Measurements from ENCODE around the gene PSMD8.
A peak's percentile ranks its signal among the peaks of the same experiment; 100 is the strongest.

PSMD8 gene

DNA sequence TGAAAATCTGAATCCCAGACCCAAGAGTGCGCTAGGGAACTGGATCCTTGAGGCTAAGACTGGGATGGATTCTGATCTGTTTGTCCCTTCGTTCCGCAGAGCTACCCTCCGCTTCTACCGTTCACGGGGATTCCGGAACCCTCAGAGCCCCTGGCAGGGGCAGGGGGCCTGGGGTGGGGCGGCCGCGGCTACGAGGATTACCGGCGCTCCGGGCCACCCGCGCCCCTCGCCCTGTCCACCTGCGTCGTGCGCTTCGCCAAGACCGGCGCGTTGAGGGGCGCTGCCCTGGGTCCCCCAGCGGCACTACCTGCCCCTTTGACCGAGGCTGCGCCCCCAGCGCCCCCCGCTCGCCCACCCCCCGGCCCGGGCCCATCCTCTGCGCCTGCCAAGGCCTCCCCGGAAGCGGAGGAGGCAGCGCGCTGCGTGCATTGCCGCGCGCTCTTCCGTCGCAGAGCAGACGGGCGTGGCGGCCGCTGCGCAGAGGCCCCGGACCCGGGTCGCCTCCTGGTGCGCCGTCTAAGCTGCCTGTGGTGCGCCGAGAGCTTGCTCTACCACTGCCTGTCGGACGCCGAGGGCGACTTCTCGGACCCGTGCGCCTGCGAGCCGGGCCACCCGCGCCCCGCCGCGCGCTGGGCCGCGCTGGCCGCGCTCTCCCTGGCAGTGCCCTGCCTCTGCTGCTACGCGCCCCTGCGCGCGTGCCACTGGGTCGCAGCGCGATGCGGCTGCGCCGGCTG, 21.2 kb downstream of the PSMD8 start:
- Histone ChIP-seq H2AK5ac (ENCODE audit: low read length) (no peak overlapping the region), H3K27ac (ENCODE audit: low read depth, low read length) (no peak overlapping the region), H4K8ac (ENCODE audit: low read depth, low read length) (no peak overlapping the region), H3K79me2 (ENCODE audit: control insufficient read depth, insufficient read depth, low read length, poor library complexity) (no peaks in the 10 kb centered on the region), H3K18ac (ENCODE audit: low read length) (no peak overlapping the region), H3K9me3 (ENCODE audit: insufficient read depth, low read depth, low read length) (peaks cover 4% of the 10 kb centered on the region), H3K4me2 (ENCODE audit: low read length) (no peak overlapping the region), H4K91ac (ENCODE audit: low read depth, low read length) (no peak overlapping the region), H3K27me3 (ENCODE audit: insufficient read depth, low read length) (no peaks in the 10 kb centered on the region), H2BK5ac (ENCODE audit: low read depth, low read length, poor library complexity) (no peak overlapping the region), H2AFZ (ENCODE audit: insufficient read depth, low read length, poor library complexity) (no peak overlapping the region), H3K36me3 (ENCODE audit: control insufficient read depth in 1 of 2, insufficient read depth in 2 of 2, low read length in 2 of 2) (no peaks in the 10 kb centered on the region), H4K12ac (ENCODE audit: low read depth, low read length) (no peak overlapping the region), H3K4me1 (ENCODE audit: control insufficient read depth in 1 of 2, insufficient read depth in 2 of 2, low read length in 2 of 2) (peaks cover under 1 to 5% of the 10 kb centered on the region in 2 experiments), H2BK12ac (ENCODE audit: low read length) (no peak overlapping the region), H2BK120ac (ENCODE audit: insufficient read depth, low read length, poor library complexity) (no peak overlapping the region), H3K9ac (ENCODE audit: low read length) (no peak overlapping the region), H3K79me1 (ENCODE audit: low read length) (no peaks in the 10 kb centered on the region), H3K4me3 (ENCODE audit: low read depth, low read length) (no peak overlapping the region), H3K4ac (ENCODE audit: low read depth, low read length) (no peak overlapping the region), H3K23ac (ENCODE audit: low read length) (no peak overlapping the region), H3K14ac (ENCODE audit: low read length) (no peak overlapping the region)
- no CpG with 5 or more reads among the region's 86 CpGs for WGBS (ENCODE audit: extremely low coverage, insufficient coverage, insufficient read length)
- DNase-seq: no peak

DNA sequence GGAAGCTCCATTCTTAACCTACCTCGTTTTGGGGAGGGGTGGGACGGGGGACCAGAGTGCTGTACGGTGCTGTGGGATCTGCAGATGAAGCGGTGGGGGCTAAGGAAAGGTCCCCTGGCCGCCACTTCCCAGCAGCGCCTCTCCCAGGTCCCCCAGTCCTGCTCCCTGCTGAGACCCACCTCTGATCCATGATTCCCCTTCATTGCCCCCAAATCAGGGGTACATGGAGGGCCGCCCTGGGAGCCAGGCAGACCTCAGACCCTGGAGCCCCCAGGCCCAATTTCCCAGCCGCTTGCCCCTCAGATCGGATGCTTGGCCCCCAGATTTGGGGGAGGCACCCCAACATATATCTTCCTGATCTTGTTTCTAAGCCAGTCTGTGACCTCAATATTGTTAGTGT, 24.7 kb downstream of the PSMD8 start:
- Histone ChIP-seq H3K4ac (ENCODE audit: low read depth, low read length) (no peak overlapping the region), H3K27ac (ENCODE audit: low read depth, low read length) (no peak overlapping the region), H3K4me1 (ENCODE audit: control insufficient read depth in 1 of 2, insufficient read depth in 2 of 2, low read length in 2 of 2) (peaks cover 11 to 16% of the 10 kb centered on the region in 2 experiments), H2BK12ac (ENCODE audit: low read length) (no peak overlapping the region), H3K4me3 (ENCODE audit: low read depth, low read length) (no peak overlapping the region), H2BK120ac (ENCODE audit: insufficient read depth, low read length, poor library complexity) (no peak overlapping the region), H3K14ac (ENCODE audit: low read length) (no peak overlapping the region), H3K79me2 (ENCODE audit: control insufficient read depth, insufficient read depth, low read length, poor library complexity) (peaks cover 5% of the 10 kb centered on the region), H3K79me1 (ENCODE audit: low read length) (peaks cover 10% of the 10 kb centered on the region), H4K91ac (ENCODE audit: low read depth, low read length) (no peak overlapping the region), H2BK5ac (ENCODE audit: low read depth, low read length, poor library complexity) (no peak overlapping the region), H3K36me3 (ENCODE audit: control insufficient read depth in 1 of 2, insufficient read depth in 2 of 2, low read length in 2 of 2) (no peaks in the 10 kb centered on the region), H3K9me3 (ENCODE audit: insufficient read depth, low read depth, low read length) (peaks cover 4% of the 10 kb centered on the region), H3K9ac (ENCODE audit: low read length) (no peak overlapping the region), H3K18ac (ENCODE audit: low read length) (no peak overlapping the region), H4K12ac (ENCODE audit: low read depth, low read length) (no peak overlapping the region), H3K27me3 (ENCODE audit: insufficient read depth, low read length) (no peaks in the 10 kb centered on the region), H4K8ac (ENCODE audit: low read depth, low read length) (no peak overlapping the region), H2AFZ (ENCODE audit: insufficient read depth, low read length, poor library complexity) (no peak overlapping the region), H3K4me2 (ENCODE audit: low read length) (no peak overlapping the region), H3K23ac (ENCODE audit: low read length) (no peak overlapping the region), H2AK5ac (ENCODE audit: low read length) (no peak overlapping the region)
- no peak for DNase-seq
- no CpG with 5 or more reads among the region's 9 CpGs for WGBS (ENCODE audit: extremely low coverage, insufficient coverage, insufficient read length)

DNA sequence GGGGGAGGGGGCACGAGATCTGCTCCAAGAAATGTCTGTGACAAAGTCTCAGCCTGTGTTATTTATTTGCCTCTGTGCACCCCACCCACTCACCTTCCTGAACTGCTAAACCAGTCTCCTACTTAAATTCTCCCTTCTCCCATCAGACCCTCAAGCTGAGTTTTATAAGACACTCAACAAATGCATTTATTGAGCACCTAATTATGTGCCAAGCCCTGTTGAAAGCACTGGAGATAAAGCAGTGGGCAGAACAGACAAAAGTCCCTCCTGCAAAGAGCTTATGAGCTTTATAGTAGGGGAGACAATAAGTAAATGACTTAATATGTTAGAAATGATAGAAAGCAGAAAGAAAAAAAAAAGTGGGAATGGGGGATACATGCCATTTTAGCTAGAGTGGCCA, 25.2 kb downstream of the PSMD8 start:
- H3K4me3 ChIP-seq (ENCODE audit: low read depth, low read length): no peak overlapping the region
- H2AFZ ChIP-seq (ENCODE audit: insufficient read depth, low read length, poor library complexity): no peak overlapping the region
- no peak overlapping the region for H3K9ac ChIP-seq (ENCODE audit: low read length)
- no peak overlapping the region for H2AK5ac ChIP-seq (ENCODE audit: low read length)
- no peak overlapping the region for H2BK5ac ChIP-seq (ENCODE audit: low read depth, low read length, poor library complexity)
- no peak overlapping the region for H2BK120ac ChIP-seq (ENCODE audit: insufficient read depth, low read length, poor library complexity)
- H3K14ac ChIP-seq (ENCODE audit: low read length): no peak overlapping the region
- H2BK12ac ChIP-seq (ENCODE audit: low read length): no peak overlapping the region
- H3K4me2 ChIP-seq (ENCODE audit: low read length): no peak overlapping the region
- no CpG with 5 or more reads among the region's 1 CpG for WGBS (ENCODE audit: extremely low coverage, insufficient coverage, insufficient read length)
- H3K23ac ChIP-seq (ENCODE audit: low read length): no peak overlapping the region
- H3K79me2 ChIP-seq (ENCODE audit: control insufficient read depth, insufficient read depth, low read length, poor library complexity): peaks cover 5% of the 10 kb centered on the region
- no peak overlapping the region for H4K12ac ChIP-seq (ENCODE audit: low read depth, low read length)
- H4K91ac ChIP-seq (ENCODE audit: low read depth, low read length): no peak overlapping the region
- no peak overlapping the region for H3K18ac ChIP-seq (ENCODE audit: low read length)
- no peak overlapping the region for H4K8ac ChIP-seq (ENCODE audit: low read depth, low read length)
- no peaks in the 10 kb centered on the region for H3K27me3 ChIP-seq (ENCODE audit: insufficient read depth, low read length)
- H3K27ac ChIP-seq (ENCODE audit: low read depth, low read length): no peak overlapping the region
- peaks cover 10% of the 10 kb centered on the region for H3K79me1 ChIP-seq (ENCODE audit: low read length)
- no peak for DNase-seq
- H3K4me1 ChIP-seq (ENCODE audit: control insufficient read depth in 1 of 2, insufficient read depth in 2 of 2, low read length in 2 of 2): peaks cover 11 to 16% of the 10 kb centered on the region in 2 experiments
- H3K9me3 ChIP-seq (ENCODE audit: insufficient read depth, low read depth, low read length): peaks cover 4% of the 10 kb centered on the region
- no peak overlapping the region for H3K4ac ChIP-seq (ENCODE audit: low read depth, low read length)
- H3K36me3 ChIP-seq (ENCODE audit: control insufficient read depth in 1 of 2, insufficient read depth in 2 of 2, low read length in 2 of 2): no peaks in the 10 kb centered on the region

DNA sequence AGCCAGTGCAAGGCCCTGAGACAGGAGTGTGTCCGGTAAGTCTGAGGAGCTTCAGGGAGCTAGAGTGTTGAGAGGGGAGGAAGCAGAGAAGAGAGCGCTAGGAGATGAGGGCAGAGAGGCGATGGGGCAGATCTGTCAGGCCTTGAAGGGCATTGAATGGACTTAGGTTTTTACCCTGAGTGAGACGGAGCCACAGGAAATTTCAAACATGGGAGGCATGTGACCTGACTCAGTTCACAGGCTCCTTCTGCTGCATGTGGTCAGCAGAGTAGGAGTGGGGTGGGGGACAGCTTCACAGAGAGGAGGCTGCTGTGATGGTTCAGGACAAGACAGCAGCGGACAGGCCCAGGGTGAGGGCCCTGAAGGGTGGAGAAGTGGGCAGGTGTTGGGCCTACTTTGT, 26.0 kb downstream of the PSMD8 start:
- H3K18ac ChIP-seq (ENCODE audit: low read length): no peak overlapping the region
- peak; percentile 48 to 71 for DNase-seq
- H2AK5ac ChIP-seq (ENCODE audit: low read length): no peak overlapping the region
- H2BK12ac ChIP-seq (ENCODE audit: low read length): no peak overlapping the region
- no peak overlapping the region for H2BK120ac ChIP-seq (ENCODE audit: insufficient read depth, low read length, poor library complexity)
- H3K14ac ChIP-seq (ENCODE audit: low read length): no peak overlapping the region
- H3K4ac ChIP-seq (ENCODE audit: low read depth, low read length): no peak overlapping the region
- no peak overlapping the region for H4K8ac ChIP-seq (ENCODE audit: low read depth, low read length)
- no peak overlapping the region for H2AFZ ChIP-seq (ENCODE audit: insufficient read depth, low read length, poor library complexity)
- H3K4me3 ChIP-seq (ENCODE audit: low read depth, low read length): no peak overlapping the region
- H3K9ac ChIP-seq (ENCODE audit: low read length): no peak overlapping the region
- no peak overlapping the region for H2BK5ac ChIP-seq (ENCODE audit: low read depth, low read length, poor library complexity)
- WGBS (ENCODE audit: extremely low coverage, insufficient coverage, insufficient read length): no CpG with 5 or more reads among the region's 5 CpGs
- H3K4me1 ChIP-seq (ENCODE audit: control insufficient read depth in 1 of 2, insufficient read depth in 2 of 2, low read length in 2 of 2): peaks cover 11 to 16% of the 10 kb centered on the region in 2 experiments
- H3K9me3 ChIP-seq (ENCODE audit: insufficient read depth, low read depth, low read length): peaks cover 4% of the 10 kb centered on the region
- H3K79me1 ChIP-seq (ENCODE audit: low read length): peaks cover 10% of the 10 kb centered on the region
- H4K91ac ChIP-seq (ENCODE audit: low read depth, low read length): no peak overlapping the region
- H3K4me2 ChIP-seq (ENCODE audit: low read length): no peak overlapping the region
- no peak overlapping the region for H4K12ac ChIP-seq (ENCODE audit: low read depth, low read length)
- H3K27me3 ChIP-seq (ENCODE audit: insufficient read depth, low read length): no peaks in the 10 kb centered on the region
- H3K79me2 ChIP-seq (ENCODE audit: control insufficient read depth, insufficient read depth, low read length, poor library complexity): peaks cover 5% of the 10 kb centered on the region
- no peak overlapping the region for H3K27ac ChIP-seq (ENCODE audit: low read depth, low read length)
- no peaks in the 10 kb centered on the region for H3K36me3 ChIP-seq (ENCODE audit: control insufficient read depth in 1 of 2, insufficient read depth in 2 of 2, low read length in 2 of 2)
- H3K23ac ChIP-seq (ENCODE audit: low read length): no peak overlapping the region
